SK-N-SH (cell line): Measurements from ENCODE around the gene CIITA. TPM values are rescaled to one million over a fixed set of nuclear protein-coding genes. Genes with fewer than 3 reads are reported as not detected.

Experiments
- CTCF ChIA-PET: fragments of 300-600, 350-600 bp; formaldehyde crosslinking; extraction: SDS; loops from one replicate; lab custom pipeline; 2021; lab: Yijun Ruan, JAX
- POLR2A ChIA-PET: fragments of 350-600 bp; sonication (Branson Sonifier 250); formaldehyde crosslinking; extraction: SDS; loops from one replicate; lab custom pipeline; 2020; ENCODE audit warnings: antibody characterized with exemption, inconsistent platforms; lab: Yijun Ruan, JAX
- DNase-seq: peaks from one replicate; pipeline ENCODE4 v3.0.0; 2012
- H2AFZ ChIP-seq: fragments of 200-600 bp; sonication (generic); 2 replicates; pipeline ENCODE4 v1.8.1; 2016; ENCODE audit warnings: antibody characterized with exemption, mild to moderate bottlenecking, low read depth
- H3F3A ChIP-seq: fragments of 200-600 bp; sonication (generic); replicated peaks from 2 replicates; pipeline ENCODE3; 2016; ENCODE audit warnings: antibody characterized with exemption, mild to moderate bottlenecking; ENCODE audit not compliant: insufficient read depth
- H3K27ac ChIP-seq, 2 experiments: fragments of 200-500 bp in 1 of 2; fragments of 200-600 bp in 1 of 2; sonication (Bioruptor generic) in 1 of 2; sonication (generic), shearing (Covaris generic) in 1 of 2; 2 replicates each; pipeline versions ENCODE4 v1.5.1 to v1.6.1; 2014 to 2016; ENCODE audit warnings: low read depth in 2 of 2, inconsistent platforms in 1 of 2, low read length in 1 of 2, mild to moderate bottlenecking in 1 of 2, mixed read lengths in 1 of 2
- H3K27me3 ChIP-seq: fragments of 200-600 bp; sonication (generic), shearing (Covaris generic); 2 replicates; pipeline ENCODE4 v1.6.1; 2016; ENCODE audit warnings: mixed run types; ENCODE audit not compliant: insufficient read depth
- H3K36me3 ChIP-seq, 2 experiments: fragments of 200-500 bp in 1 of 2; fragments of 200-600 bp in 1 of 2; sonication (Bioruptor generic) in 1 of 2; sonication (generic) in 1 of 2; replicated peaks in 1 of 2; 2 replicates each; pipeline versions ENCODE3 to v1.5.1; 2014 to 2016; ENCODE audit warnings: low read length in 1 of 2, mild to moderate bottlenecking in 1 of 2; ENCODE audit not compliant: insufficient read depth in 2 of 2, control insufficient read depth in 1 of 2
- H3K4me1 ChIP-seq, 2 experiments: fragments of 200-500 bp in 1 of 2; fragments of 200-600 bp in 1 of 2; sonication (Bioruptor generic) in 1 of 2; sonication (generic), shearing (Covaris generic) in 1 of 2; 2 replicates each; pipeline versions ENCODE4 v1.5.1 to v1.6.1; 2014 to 2016; ENCODE audit warnings: low read depth in 1 of 2, low read length in 1 of 2, mixed run types in 1 of 2; ENCODE audit not compliant: insufficient read depth in 2 of 2, control insufficient read depth in 1 of 2
- H3K4me2 ChIP-seq: fragments of 200-600 bp; sonication (generic), shearing (Covaris generic); 2 replicates; pipeline ENCODE4 v1.6.1; 2017; ENCODE audit warnings: mixed run types
- H3K4me3 ChIP-seq, 2 experiments: fragments of 200-500 bp in 1 of 2; fragments of 200-600 bp in 1 of 2; sonication (Bioruptor generic) in 1 of 2; sonication (generic), shearing (Covaris generic) in 1 of 2; 2 replicates each; pipeline versions ENCODE4 v1.5.1 to v1.8.1; 2014 to 2016; ENCODE audit warnings: low read depth in 2 of 2, inconsistent platforms in 1 of 2, low read length in 1 of 2, mild to moderate bottlenecking in 1 of 2, mixed read lengths in 1 of 2, moderate library complexity in 1 of 2
- H3K79me2 ChIP-seq: fragments of 200-600 bp; sonication (generic); 2 replicates; pipeline ENCODE4 v1.8.1; 2017; ENCODE audit warnings: mild to moderate bottlenecking; ENCODE audit not compliant: insufficient read depth
- H3K9ac ChIP-seq: fragments of 200-600 bp; sonication (generic); 2 replicates; pipeline ENCODE4 v1.6.1; 2017; ENCODE audit warnings: mixed run types
- H3K9me2 ChIP-seq: fragments of 200-600 bp; sonication (generic); 2 replicates; pipeline ENCODE4 v1.6.1; 2017; ENCODE audit warnings: mixed run types
- H3K9me3 ChIP-seq: fragments of 200-600 bp; sonication (generic); 2 replicates; pipeline ENCODE4 v1.6.1; 2017; ENCODE audit warnings: mixed run types, mild to moderate bottlenecking, moderate library complexity
- H4K20me1 ChIP-seq: fragments of 200-600 bp; sonication (generic); 2 replicates; pipeline ENCODE4 v1.6.1; 2017; ENCODE audit warnings: mild to moderate bottlenecking, mixed run types; ENCODE audit not compliant: insufficient read depth
- CHD2 ChIP-seq: fragments of 150-350 bp; IDR thresholded peaks from 2 replicates; pipeline ENCODE4 v1.6.1; 2018; ENCODE audit warnings: low read length; ENCODE audit not compliant: partially characterized antibody
- ELF1 ChIP-seq: IDR thresholded peaks from 2 replicates; pipeline ENCODE4 v1.4.0; 2012
- GABPA ChIP-seq: IDR thresholded peaks from 2 replicates; pipeline ENCODE4 v1.4.0; 2012; ENCODE audit warnings: low read depth, mild to moderate bottlenecking
- POLR2AphosphoS5 ChIP-seq: IDR thresholded peaks from 2 replicates; pipeline ENCODE4 v1.6.1; 2012; ENCODE audit warnings: low read depth, low read length
- RXRA ChIP-seq: IDR thresholded peaks from 2 replicates; pipeline ENCODE4 v1.4.0; 2012; ENCODE audit warnings: low read depth, mild to moderate bottlenecking, borderline replicate concordance
- SIN3A ChIP-seq: IDR thresholded peaks from 2 replicates; pipeline ENCODE4 v1.6.1; 2012; ENCODE audit warnings: low read depth, mild to moderate bottlenecking, low read length, moderate library complexity, borderline replicate concordance
- TAF1 ChIP-seq: IDR thresholded peaks from 2 replicates; pipeline ENCODE4 v1.6.1; 2012; ENCODE audit warnings: low read depth, mild to moderate bottlenecking, low read length, moderate library complexity, borderline replicate concordance
- TCF12 ChIP-seq: IDR thresholded peaks from 2 replicates; pipeline ENCODE4 v1.4.0; 2012
- YY1 ChIP-seq: IDR thresholded peaks from 2 replicates; pipeline ENCODE4 v1.4.0; 2012; ENCODE audit warnings: low read depth, mild to moderate bottlenecking
- WGBS: methylation state at CpG from one replicate; pipeline ENCODE4 v1.1.6; 2017; ENCODE audit warnings: low lambda C conversion rate; 5-methylcytosine and 5-hydroxymethylcytosine counted together
- polyA plus RNA-seq, 3 experiments: library from polyadenylated mRNA; depleted of rRNA; stranded (reverse); fragments of >200 nt; gene quantifications; 2 replicates each; pipeline ENCODE4 v1.2.3, GENCODE V29; 2012
- TF ChIP-seq, protein P1 (sequence below): IDR thresholded peaks from 2 replicates; pipeline ENCODE4; 2012
- TF ChIP-seq, protein P2 (sequence below): IDR thresholded peaks from 2 replicates; pipeline ENCODE4 v1.4.0; 2012; ENCODE audit warnings: low read depth, borderline replicate concordance

Gene CIITA
- polyA plus RNA-seq, 1 of the 3 experiments (the other 2 are of a cell fraction): 0.23 TPM

DNA sequence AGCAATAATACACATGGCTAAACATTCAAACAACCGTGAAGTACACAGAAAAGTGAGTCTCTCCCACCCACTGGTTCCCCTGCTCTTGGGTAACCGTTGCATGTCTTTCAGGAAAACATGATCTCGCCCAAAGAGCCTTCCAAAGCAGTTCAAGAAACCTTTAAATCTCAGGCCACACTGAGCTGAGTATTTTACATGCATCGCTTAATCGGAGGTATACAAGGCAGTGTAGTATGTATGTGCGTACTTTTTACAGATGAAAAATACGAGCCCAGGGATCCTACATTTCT lies 66.0 kb downstream of the CIITA start:
- no peak overlapping the region; a peak in 1 of 4 replicates for H3K4me3 ChIP-seq
- peaks cover 15 to 64% of the 10 kb centered on the region in 2 experiments for H3K4me1 ChIP-seq
- POLR2A ChIA-PET: no interaction called here
- DNase-seq: no peak
- H3K27me3 ChIP-seq: no peaks in the 10 kb centered on the region
- H3K9me3 ChIP-seq: no peaks in the 10 kb centered on the region
- H3F3A ChIP-seq: no peaks in the 10 kb centered on the region
- H2AFZ ChIP-seq: peak overlapping the region; percentile 97; the same call in 1 of the 2 replicates
- peak overlapping the region in 1 of 2 experiments; percentile 27; a peak in 2 of 4 replicates for H3K27ac ChIP-seq
- no peak overlapping the region for H3K4me2 ChIP-seq
- H4K20me1 ChIP-seq: peaks cover 41% of the 10 kb centered on the region
- TF ChIP-seq TCF12: no peak
- no peak overlapping the region for H3K9ac ChIP-seq
- peaks cover 66% of the 10 kb centered on the region for H3K79me2 ChIP-seq
- CTCF ChIA-PET: no interaction called here
- H3K9me2 ChIP-seq: no peaks in the 10 kb centered on the region
- WGBS: 93% methylated on average over 7 of the region's 7 CpGs
- H3K36me3 ChIP-seq: peaks cover 3 to 16% of the 10 kb centered on the region in 2 experiments

DNA sequence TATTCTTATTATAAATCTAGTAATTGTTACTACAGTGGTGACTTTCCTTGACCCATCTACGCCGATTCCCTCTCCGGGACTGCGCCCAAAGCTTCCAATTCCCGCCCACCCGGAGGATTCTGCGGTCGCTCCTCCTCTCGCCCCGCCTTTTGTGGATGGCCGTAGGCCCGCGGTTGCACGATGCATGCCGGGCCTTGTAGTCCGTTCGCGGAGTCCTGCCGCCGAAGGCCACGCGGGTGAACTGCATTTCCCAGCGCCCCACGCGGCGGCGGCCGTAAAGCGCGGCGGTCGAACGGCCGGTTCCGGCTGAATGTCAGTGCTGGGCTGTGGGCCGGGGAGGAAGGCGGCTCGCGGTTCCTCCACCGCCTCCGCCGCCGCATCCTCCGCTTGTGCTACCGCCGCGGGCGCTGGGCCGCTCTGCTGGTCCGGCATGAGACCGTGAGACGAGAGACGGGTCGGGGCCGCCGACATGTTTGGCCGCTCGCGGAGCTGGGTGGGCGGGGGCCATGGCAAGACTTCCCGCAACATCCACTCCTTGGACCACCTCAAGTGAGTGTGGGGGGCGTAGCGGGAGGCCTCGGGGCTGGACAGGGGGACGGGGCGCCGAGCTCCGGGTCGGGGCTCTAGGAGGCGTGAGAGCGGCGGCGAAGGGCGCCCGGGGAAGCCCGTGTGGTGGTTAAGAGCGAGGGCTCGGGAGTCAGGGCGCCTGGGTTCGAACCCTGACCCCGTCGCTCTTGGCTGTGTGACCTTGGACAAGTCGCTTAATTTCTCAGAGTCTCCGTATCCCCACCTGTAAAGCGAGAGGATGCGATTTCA lies 67.5 kb downstream of the CIITA start, which contains the start of gene CLEC16A:
Gene CLEC16A (plus strand): TSS at position 316 of the 816 bp plus-strand sequence. CDS start 154 bp downstream, at position 470.
- POLR2A ChIA-PET: interaction anchor here (1.4 kb wide), 1 partner anchor 312 kb away, joined by 4 read pairs; the partner anchor contains the start of gene SOCS1
- Histone ChIP-seq H3K9me2 (no peaks in the 10 kb centered on the region), H3K4me2 (peak within 1 kb of the TSS; percentile 95), H3K27me3 (no peaks in the 10 kb centered on the region), H3K79me2 (peaks cover 64% of the 10 kb centered on the region), H3K27ac (peak within 1 kb of the TSS; percentile 48 to 72; a peak in 2 of 4 replicates), H2AFZ (peak within 1 kb of the TSS; percentile 89), H3K36me3 (peaks cover 3% of the 10 kb centered on the region in 2 experiments), H3F3A (peaks cover 3% of the 10 kb centered on the region), H3K4me1 (peaks cover 10 to 54% of the 10 kb centered on the region in 2 experiments), H3K4me3 (peak within 1 kb of the TSS; percentile 94 to 95), H3K9ac (peak within 1 kb of the TSS; percentile 80), H3K9me3 (no peaks in the 10 kb centered on the region), H4K20me1 (peaks cover 26% of the 10 kb centered on the region)
- WGBS: 4% methylated on average over 19 of the region's 86 CpGs
- TF ChIP-seq, protein P1, sequence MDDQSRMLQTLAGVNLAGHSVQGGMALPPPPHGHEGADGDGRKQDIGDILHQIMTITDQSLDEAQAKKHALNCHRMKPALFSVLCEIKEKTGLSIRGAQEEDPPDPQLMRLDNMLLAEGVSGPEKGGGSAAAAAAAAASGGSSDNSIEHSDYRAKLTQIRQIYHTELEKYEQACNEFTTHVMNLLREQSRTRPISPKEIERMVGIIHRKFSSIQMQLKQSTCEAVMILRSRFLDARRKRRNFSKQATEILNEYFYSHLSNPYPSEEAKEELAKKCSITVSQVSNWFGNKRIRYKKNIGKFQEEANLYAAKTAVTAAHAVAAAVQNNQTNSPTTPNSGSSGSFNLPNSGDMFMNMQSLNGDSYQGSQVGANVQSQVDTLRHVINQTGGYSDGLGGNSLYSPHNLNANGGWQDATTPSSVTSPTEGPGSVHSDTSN: no peak
- TF ChIP-seq CHD2 (peak; percentile 93), TAF1 (peak; percentile 82; the same call in 1 of the 2 replicates), YY1 (peak; percentile 73), SIN3A (peak; percentile 83; the same call in 1 of the 2 replicates), RXRA (no peak), GABPA (peak; percentile 81), POLR2AphosphoS5 (no peak; the same call in none of the 2 replicates), ELF1 (peak; percentile 83)
- TF ChIP-seq, protein P2, sequence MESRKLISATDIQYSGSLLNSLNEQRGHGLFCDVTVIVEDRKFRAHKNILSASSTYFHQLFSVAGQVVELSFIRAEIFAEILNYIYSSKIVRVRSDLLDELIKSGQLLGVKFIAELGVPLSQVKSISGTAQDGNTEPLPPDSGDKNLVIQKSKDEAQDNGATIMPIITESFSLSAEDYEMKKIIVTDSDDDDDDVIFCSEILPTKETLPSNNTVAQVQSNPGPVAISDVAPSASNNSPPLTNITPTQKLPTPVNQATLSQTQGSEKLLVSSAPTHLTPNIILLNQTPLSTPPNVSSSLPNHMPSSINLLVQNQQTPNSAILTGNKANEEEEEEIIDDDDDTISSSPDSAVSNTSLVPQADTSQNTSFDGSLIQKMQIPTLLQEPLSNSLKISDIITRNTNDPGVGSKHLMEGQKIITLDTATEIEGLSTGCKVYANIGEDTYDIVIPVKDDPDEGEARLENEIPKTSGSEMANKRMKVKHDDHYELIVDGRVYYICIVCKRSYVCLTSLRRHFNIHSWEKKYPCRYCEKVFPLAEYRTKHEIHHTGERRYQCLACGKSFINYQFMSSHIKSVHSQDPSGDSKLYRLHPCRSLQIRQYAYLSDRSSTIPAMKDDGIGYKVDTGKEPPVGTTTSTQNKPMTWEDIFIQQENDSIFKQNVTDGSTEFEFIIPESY: peak; percentile 87; the same call in 1 of the 2 replicates
- CTCF ChIA-PET: interaction anchor here (1.2 to 12.0 kb wide), 2 partner anchors 9 to 23 kb away, joined by 7 to 199 read pairs; no protein-coding TSS in a partner anchor
- peak; percentile 95 for DNase-seq
